ENCODE data around the gene DCLK3.

DNA sequence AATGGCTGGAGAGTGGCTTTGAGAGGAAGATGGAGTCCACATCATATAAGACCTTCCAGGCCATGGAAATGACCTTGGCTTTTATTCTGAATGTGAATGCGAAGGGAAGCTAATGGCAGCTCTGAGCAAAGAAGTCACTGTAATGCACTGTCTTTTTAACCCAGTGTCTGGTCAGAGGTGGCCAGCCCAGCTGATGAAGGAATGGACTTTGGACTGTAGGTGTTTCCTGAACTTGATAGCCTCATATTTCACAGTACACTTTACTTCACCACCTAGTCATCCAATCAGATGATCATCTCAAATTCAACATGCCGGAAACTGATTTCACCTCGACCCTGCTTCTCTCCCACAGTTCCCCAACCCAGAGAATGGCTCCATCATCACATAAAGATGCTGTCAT lies 33.4 kb downstream of the DCLK3 start:
- TF ChIP-seq, protein P1, sequence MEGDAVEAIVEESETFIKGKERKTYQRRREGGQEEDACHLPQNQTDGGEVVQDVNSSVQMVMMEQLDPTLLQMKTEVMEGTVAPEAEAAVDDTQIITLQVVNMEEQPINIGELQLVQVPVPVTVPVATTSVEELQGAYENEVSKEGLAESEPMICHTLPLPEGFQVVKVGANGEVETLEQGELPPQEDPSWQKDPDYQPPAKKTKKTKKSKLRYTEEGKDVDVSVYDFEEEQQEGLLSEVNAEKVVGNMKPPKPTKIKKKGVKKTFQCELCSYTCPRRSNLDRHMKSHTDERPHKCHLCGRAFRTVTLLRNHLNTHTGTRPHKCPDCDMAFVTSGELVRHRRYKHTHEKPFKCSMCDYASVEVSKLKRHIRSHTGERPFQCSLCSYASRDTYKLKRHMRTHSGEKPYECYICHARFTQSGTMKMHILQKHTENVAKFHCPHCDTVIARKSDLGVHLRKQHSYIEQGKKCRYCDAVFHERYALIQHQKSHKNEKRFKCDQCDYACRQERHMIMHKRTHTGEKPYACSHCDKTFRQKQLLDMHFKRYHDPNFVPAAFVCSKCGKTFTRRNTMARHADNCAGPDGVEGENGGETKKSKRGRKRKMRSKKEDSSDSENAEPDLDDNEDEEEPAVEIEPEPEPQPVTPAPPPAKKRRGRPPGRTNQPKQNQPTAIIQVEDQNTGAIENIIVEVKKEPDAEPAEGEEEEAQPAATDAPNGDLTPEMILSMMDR (IDR thresholded peaks at IDR 0.05), result no peak
- TF ChIP-seq EP300 (IDR thresholded peaks at IDR 0.05) (no peak), POLR2A (IDR thresholded peaks at IDR 0.05) (no peak)

Data from tibial nerve (tissue), 4 donors.